Ramos (cell line): Measurements from ENCODE around the gene KCTD3.

Source experiments
- in situ Hi-C: fragments of 300-500 bp; cut with MboI; formaldehyde crosslinking; loops from one replicate; pipeline ENCODE4 v1.14.3; 2022; ENCODE audit warnings: low sequenced_read_pairs; ENCODE audit not compliant: unreplicated experiment

Gene KCTD3

GRCh38 chr1:215566556-215567490 is at the start of gene KCTD3:
TSS of gene KCTD3 (plus strand) at chr1:215567304. CDS start at chr1:215567686, 382 bp downstream.
- in situ Hi-C loops: no loop called here

- in situ Hi-C loops: no loop called here
These were observed 49.6 kb upstream of the KCTD3 start for GRCh38 chr1:215517441-215517891.

GRCh38 chr1:215518594-215518993 is 48.5 kb upstream of the KCTD3 start:
- in situ Hi-C loops: no loop called here

- in situ Hi-C loops: loop anchor here (10.0 kb wide), 1 partner anchor 1186 kb away; no protein-coding TSS in a partner anchor
These were observed 45.8 kb upstream of the KCTD3 start for GRCh38 chr1:215521279-215521678.

- in situ Hi-C loops: loop anchor here (10.0 kb wide), 1 partner anchor 1188 kb away; no protein-coding TSS in a partner anchor
These were observed 43.8 kb upstream of the KCTD3 start for GRCh38 chr1:215523128-215523861.

GRCh38 chr1:215523906-215524305 is 43.2 kb upstream of the KCTD3 start:
- in situ Hi-C loops: loop anchor here (10.0 kb wide), 1 partner anchor 1189 kb away; no protein-coding TSS in a partner anchor

GRCh38 chr1:215526147-215526845 is 40.8 kb upstream of the KCTD3 start:
- in situ Hi-C loops: loop anchor here (10.0 kb wide), 1 partner anchor 1191 kb away; no protein-coding TSS in a partner anchor

GRCh38 chr1:215526846-215527151 is 40.3 kb upstream of the KCTD3 start:
- in situ Hi-C loops: loop anchor here (10.0 kb wide), 1 partner anchor 1192 kb away; no protein-coding TSS in a partner anchor

GRCh38 chr1:215529111-215529510 is 38.0 kb upstream of the KCTD3 start:
- in situ Hi-C loops: loop anchor here (10.0 kb wide), 1 partner anchor 1194 kb away; no protein-coding TSS in a partner anchor

- in situ Hi-C loops: loop anchor here (10.0 kb wide), 1 partner anchor 1195 kb away; no protein-coding TSS in a partner anchor
These were observed 37.5 kb upstream of the KCTD3 start for GRCh38 chr1:215529571-215529970.

GRCh38 chr1:215530401-215530984 is 36.6 kb upstream of the KCTD3 start:
- in situ Hi-C loops: no loop called here

- in situ Hi-C loops: no loop called here
These were observed 27.1 kb upstream of the KCTD3 start for GRCh38 chr1:215539803-215540570.

- in situ Hi-C loops: no loop called here
These were observed 24.8 kb upstream of the KCTD3 start for GRCh38 chr1:215542301-215542700.

- in situ Hi-C loops: no loop called here
These were observed 23.9 kb upstream of the KCTD3 start for GRCh38 chr1:215543191-215543606.

- in situ Hi-C loops: no loop called here
These were observed 23.3 kb upstream of the KCTD3 start for GRCh38 chr1:215543806-215544205.

- in situ Hi-C loops: no loop called here
These were observed 22.5 kb upstream of the KCTD3 start for GRCh38 chr1:215544566-215544965.

GRCh38 chr1:215545096-215545495 is 22.0 kb upstream of the KCTD3 start:
- in situ Hi-C loops: no loop called here

GRCh38 chr1:215547011-215547410 is 20.1 kb upstream of the KCTD3 start:
- in situ Hi-C loops: no loop called here

- in situ Hi-C loops: no loop called here
These were observed 15.3 kb upstream of the KCTD3 start for GRCh38 chr1:215551806-215552205.
